ENCODE data around the gene ARHGAP36. TPM values are rescaled to one million over a fixed set of nuclear protein-coding genes. Genes with fewer than 3 reads are reported as not detected.

Gene ARHGAP36
- total and polyA plus RNA-seq, 2 of the 8 experiments (the other 6 are each of a cell fraction or from before 2014, with no cell fraction given), result 0.32 to 0.38 TPM

GRCh38 chrX:131032354-131033230 is 25.6 kb upstream of the ARHGAP36 start:
- H3K4me2 ChIP-seq (ENCODE audit: insufficient read depth in 1 of 2, low read depth in 2 of 2, low read length in 2 of 2), result no peak overlapping the region
- no peak overlapping the region for H3K56ac ChIP-seq (replicated peaks; ENCODE audit: insufficient read length, low read depth, low read length)
- no peak overlapping the region for H3K27ac ChIP-seq (ENCODE audit: low read depth, low read length)
- CTCF ChIA-PET (ENCODE audit: partially characterized antibody), result interaction anchor here (1.7 kb wide), 1 partner anchor 38 kb away, joined by 6 read pairs; no protein-coding TSS in a partner anchor
- WGBS, 2 experiments (ENCODE audit: extremely low coverage in 1 of 2, insufficient coverage in 1 of 2, insufficient read length in 1 of 2, insufficient replicate concordance in 2 of 2, low coverage in 1 of 2, low lambda C conversion rate in 2 of 2, missing lambda C conversion rate in 1 of 2), result 84% methylated on average over 2 of the region's 2 CpGs; no CpG with 5 or more reads in 1 of the 2 experiments
- H3K36me3 ChIP-seq (ENCODE audit: control insufficient read depth in 2 of 4, insufficient read depth in 4 of 4, low read length in 3 of 4), result no peaks in the 10 kb centered on the region
- H3K14ac ChIP-seq (ENCODE audit: insufficient read length), result no peak overlapping the region
- no peak overlapping the region for H2BK20ac ChIP-seq (ENCODE audit: low read length)
- no peak overlapping the region for H3K18ac ChIP-seq (ENCODE audit: extremely low read depth, low read length)
- H3K79me2 ChIP-seq (ENCODE audit: control insufficient read depth in 1 of 2, insufficient read depth in 2 of 2, low read length in 2 of 2), result no peaks in the 10 kb centered on the region
- no peak overlapping the region for H3K23ac ChIP-seq (ENCODE audit: insufficient read length)
- no peak overlapping the region for H4K5ac ChIP-seq (ENCODE audit: insufficient read length, low read depth, low read length)
- no peak overlapping the region for H2AFZ ChIP-seq (ENCODE audit: low read length)
- no peak overlapping the region for H3K4me3 ChIP-seq (ENCODE audit: extremely low read depth in 1 of 4, insufficient read depth in 2 of 4, low read depth in 3 of 4, low read length in 4 of 4)
- H4K20me1 ChIP-seq (replicated peaks in 1 of 2; ENCODE audit: control insufficient read depth in 1 of 2, insufficient read depth in 2 of 2, low read length in 2 of 2), result no peaks in the 10 kb centered on the region
- H3K4me1 ChIP-seq (replicated peaks in 1 of 4; ENCODE audit: control insufficient read depth in 3 of 4, insufficient read depth in 4 of 4, low read length in 3 of 4), result no peaks in the 10 kb centered on the region
- no peaks in the 10 kb centered on the region for H3K27me3 ChIP-seq (replicated peaks in 1 of 4; ENCODE audit: control insufficient read depth in 3 of 4, extremely low read depth in 1 of 4, insufficient read depth in 3 of 4, low read length in 3 of 4)
- FAIRE-seq (no peak), DNase-seq (ENCODE audit: low read depth in 1 of 2, low spot score in 2 of 2) (no peak)
- no peak for TF ChIP-seq BRCA1 (IDR thresholded peaks at IDR 0.05; ENCODE audit: low read depth, low read length)
- no peak for TF ChIP-seq POLR2A (IDR thresholded peaks at IDR 0.05; ENCODE audit: control extremely low read depth in 1 of 2, low read depth in 2 of 2, low read length in 2 of 2)
- TF ChIP-seq KDM4A (IDR thresholded peaks at IDR 0.05; ENCODE audit: low read depth, low read length, severe bottlenecking), result no peak
- H3K9ac ChIP-seq (replicated peaks in 1 of 4; ENCODE audit: extremely low read depth in 1 of 4, low read depth in 3 of 4, low read length in 3 of 4), result no peak overlapping the region
- no peak overlapping the region for H2AK5ac ChIP-seq (ENCODE audit: low read depth, low read length)
- no peak overlapping the region for H2BK120ac ChIP-seq (replicated peaks; ENCODE audit: low read depth, low read length)
- no peaks in the 10 kb centered on the region for H3K23me2 ChIP-seq (ENCODE audit: low read depth, low read length)
- H2BK5ac ChIP-seq (ENCODE audit: low read depth, low read length), result no peak overlapping the region
- no peak overlapping the region for H2BK15ac ChIP-seq (ENCODE audit: low read length)
- H2BK12ac ChIP-seq (ENCODE audit: low read depth, low read length), result no peak overlapping the region
- H3K79me1 ChIP-seq (ENCODE audit: low read depth, low read length), result no peaks in the 10 kb centered on the region
- no peaks in the 10 kb centered on the region for H3K9me3 ChIP-seq (ENCODE audit: insufficient read depth in 2 of 2, low read depth in 1 of 2, low read length in 1 of 2)
- no peak overlapping the region for H4K8ac ChIP-seq (ENCODE audit: extremely low read depth, insufficient read depth, low read length)
- POLR2A ChIA-PET (ENCODE audit: partially characterized antibody), result no interaction called here
- no peak overlapping the region for H4K91ac ChIP-seq (replicated peaks; ENCODE audit: insufficient read length, low read length)
- no peak overlapping the region for H3K4ac ChIP-seq (replicated peaks; ENCODE audit: insufficient read length, low read depth, low read length)
